Thyroid gland (tissue), 4 donors: ENCODE data around the gene SLC25A29.

Experiments
- POLR2A ChIP-seq, 2 donors: fragments of 450-650 bp; IDR thresholded peaks; one replicate each; pipeline ENCODE4 v1.6.1; 2017; ENCODE audit warnings: antibody characterized with exemption in 2 of 2, mild to moderate bottlenecking in 2 of 2, moderate library complexity in 1 of 2
- TF ChIP-seq, protein P1 (sequence below), 6 experiments: fragments of 200-600 bp in 3 of 6; fragments of 450-650 bp in 3 of 6; sonication (generic) in 3 of 6; IDR thresholded peaks; one replicate each; pipeline ENCODE4 v1.5.1; 2016 to 2019; ENCODE audit warnings: antibody characterized with exemption in 6 of 6, mild to moderate bottlenecking in 2 of 6, inconsistent platforms in 1 of 6, moderate library complexity in 1 of 6

DNA sequence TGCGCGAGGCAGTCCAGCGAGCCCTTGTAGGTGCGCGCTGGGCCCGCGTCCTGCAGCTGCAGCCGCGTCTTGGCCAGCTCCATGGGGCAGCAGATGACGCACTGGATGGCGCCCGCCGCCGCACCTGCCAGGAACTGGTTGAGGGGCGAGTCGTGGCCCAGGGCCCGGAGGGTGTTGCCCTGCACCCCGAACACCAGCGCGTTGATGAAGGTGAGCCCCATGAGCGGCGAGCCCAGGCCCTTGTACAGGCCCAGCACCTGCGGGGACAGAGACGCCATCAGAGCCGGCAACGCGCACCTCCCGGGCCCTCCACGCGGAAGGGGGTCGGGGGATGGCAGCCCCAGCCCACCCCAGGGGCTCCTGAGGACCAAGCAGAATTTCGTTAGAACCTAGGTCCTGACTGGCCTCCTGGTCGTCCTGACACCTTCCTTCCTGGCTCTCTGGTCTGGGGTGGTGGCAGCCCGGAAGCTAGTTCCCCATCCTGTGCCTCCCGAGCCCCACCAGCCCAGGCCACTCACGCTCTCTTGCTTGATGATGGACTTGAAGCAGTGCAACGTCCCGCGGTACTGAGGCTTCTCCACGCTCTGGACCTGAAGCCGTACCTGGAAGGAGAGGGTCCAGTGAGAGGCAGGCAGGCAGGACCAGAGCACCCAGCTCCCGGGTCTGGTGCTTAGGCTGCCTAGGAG, 13.3 kb downstream of the SLC25A29 start:
- TF ChIP-seq, protein P1, sequence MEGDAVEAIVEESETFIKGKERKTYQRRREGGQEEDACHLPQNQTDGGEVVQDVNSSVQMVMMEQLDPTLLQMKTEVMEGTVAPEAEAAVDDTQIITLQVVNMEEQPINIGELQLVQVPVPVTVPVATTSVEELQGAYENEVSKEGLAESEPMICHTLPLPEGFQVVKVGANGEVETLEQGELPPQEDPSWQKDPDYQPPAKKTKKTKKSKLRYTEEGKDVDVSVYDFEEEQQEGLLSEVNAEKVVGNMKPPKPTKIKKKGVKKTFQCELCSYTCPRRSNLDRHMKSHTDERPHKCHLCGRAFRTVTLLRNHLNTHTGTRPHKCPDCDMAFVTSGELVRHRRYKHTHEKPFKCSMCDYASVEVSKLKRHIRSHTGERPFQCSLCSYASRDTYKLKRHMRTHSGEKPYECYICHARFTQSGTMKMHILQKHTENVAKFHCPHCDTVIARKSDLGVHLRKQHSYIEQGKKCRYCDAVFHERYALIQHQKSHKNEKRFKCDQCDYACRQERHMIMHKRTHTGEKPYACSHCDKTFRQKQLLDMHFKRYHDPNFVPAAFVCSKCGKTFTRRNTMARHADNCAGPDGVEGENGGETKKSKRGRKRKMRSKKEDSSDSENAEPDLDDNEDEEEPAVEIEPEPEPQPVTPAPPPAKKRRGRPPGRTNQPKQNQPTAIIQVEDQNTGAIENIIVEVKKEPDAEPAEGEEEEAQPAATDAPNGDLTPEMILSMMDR (IDR thresholded peaks at IDR 0.05), result no peak
- no peak for TF ChIP-seq POLR2A (IDR thresholded peaks at IDR 0.05)
